HUES48 (cell line): ENCODE results near the gene KCNN3.
"Not testable (repeated sequence)": the region's sequence is repeated elsewhere in the genome, so short reads cannot be mapped to it uniquely, and the experiment has no call there.

ENCODE experiments used
- H3K27ac ChIP-seq: one replicate; pipeline ENCODE4 v1.7.0; 2013; ENCODE audit warnings: low read depth, low read length, inconsistent platforms
- H3K27me3 ChIP-seq: 2 replicates; pipeline ENCODE4 v1.6.1; 2013; ENCODE audit warnings: mild to moderate bottlenecking, low read length; ENCODE audit not compliant: control insufficient read depth, insufficient read depth
- H3K36me3 ChIP-seq: 2 replicates; pipeline ENCODE4 v1.6.1; 2013; ENCODE audit warnings: low read length; ENCODE audit not compliant: control insufficient read depth, insufficient read depth
- H3K4me1 ChIP-seq: 2 replicates; pipeline ENCODE4 v1.6.1; 2013; ENCODE audit warnings: mild to moderate bottlenecking, low read length; ENCODE audit not compliant: control insufficient read depth, insufficient read depth
- H3K4me3 ChIP-seq: 2 replicates; pipeline ENCODE4 v1.5.1; 2013; ENCODE audit warnings: mild to moderate bottlenecking, low read depth, low read length
- H3K9ac ChIP-seq: 2 replicates; pipeline ENCODE4 v1.6.1; 2013; ENCODE audit warnings: mild to moderate bottlenecking, low read depth, low read length, moderate library complexity
- H3K9me3 ChIP-seq: 2 replicates; pipeline ENCODE4 v1.6.1; 2013; ENCODE audit warnings: low read length; ENCODE audit not compliant: control insufficient read depth, insufficient read depth

The KCNN3 gene

DNA sequence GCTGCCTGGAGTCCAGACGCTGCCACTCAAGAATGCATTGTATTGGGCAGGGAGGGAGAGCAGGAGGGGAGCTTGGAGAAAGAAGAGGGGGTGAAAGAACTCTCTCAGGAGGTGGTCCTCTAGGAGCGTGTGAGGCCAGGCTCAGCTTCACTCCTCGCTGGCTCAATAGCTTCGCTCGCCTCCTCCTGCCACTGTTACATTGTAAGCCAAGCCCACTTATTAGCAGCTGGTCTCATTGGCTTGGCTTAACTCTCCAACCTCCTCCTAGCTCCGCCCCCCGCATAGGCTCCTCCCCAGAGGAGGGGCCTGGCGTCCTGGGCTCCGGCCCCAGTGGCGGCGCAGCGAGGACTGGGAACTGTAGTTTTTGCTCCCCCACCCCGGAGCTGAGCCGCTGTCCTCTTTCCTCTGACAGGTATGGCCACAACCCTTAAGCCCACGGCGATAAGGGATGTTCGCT, at the start of gene KCNN3:
Gene KCNN3 (minus strand): TSS at position 167 of the 457 bp plus-strand sequence. CDS start 317 bp downstream, outside the sequence.
- peak within 1 kb of the TSS; percentile 61 for H3K27ac ChIP-seq
- no peaks in the 10 kb centered on the region for H3K9me3 ChIP-seq
- H3K4me1 ChIP-seq: peaks cover 34% of the 10 kb centered on the region
- no peaks in the 10 kb centered on the region for H3K36me3 ChIP-seq
- H3K9ac ChIP-seq: no peak within 1 kb of the TSS
- peaks cover 35% of the 10 kb centered on the region for H3K27me3 ChIP-seq
- peak within 1 kb of the TSS; percentile 50 for H3K4me3 ChIP-seq

DNA sequence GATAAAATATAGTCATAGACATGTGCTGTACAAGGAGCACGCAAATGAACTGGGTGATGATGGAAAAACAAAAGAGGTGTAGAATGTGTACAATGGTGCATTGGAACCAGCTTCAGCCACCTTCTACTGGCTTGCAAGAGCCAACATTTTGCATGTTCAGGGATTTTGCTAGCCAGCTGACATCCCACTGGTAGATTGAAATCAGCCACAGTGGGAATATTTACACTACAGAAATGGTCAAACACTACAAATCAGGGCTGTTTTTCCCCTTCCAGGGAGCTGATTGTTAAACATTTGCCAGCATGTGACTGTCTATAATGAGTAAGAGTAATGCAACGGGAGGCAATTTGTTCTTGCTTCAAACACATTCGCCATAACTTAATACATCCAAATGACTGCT, 43.2 kb upstream of the KCNN3 start:
- Histone ChIP-seq H3K4me1 (no peaks in the 10 kb centered on the region), H3K27ac (no peak overlapping the region), H3K36me3 (no peaks in the 10 kb centered on the region), H3K27me3 (no peaks in the 10 kb centered on the region; the same call in 1 of the 2 replicates), H3K9ac (no peak overlapping the region), H3K9me3 (peaks cover under 1% of the 10 kb centered on the region; the same call in 1 of the 2 replicates), H3K4me3 (no peak overlapping the region)

DNA sequence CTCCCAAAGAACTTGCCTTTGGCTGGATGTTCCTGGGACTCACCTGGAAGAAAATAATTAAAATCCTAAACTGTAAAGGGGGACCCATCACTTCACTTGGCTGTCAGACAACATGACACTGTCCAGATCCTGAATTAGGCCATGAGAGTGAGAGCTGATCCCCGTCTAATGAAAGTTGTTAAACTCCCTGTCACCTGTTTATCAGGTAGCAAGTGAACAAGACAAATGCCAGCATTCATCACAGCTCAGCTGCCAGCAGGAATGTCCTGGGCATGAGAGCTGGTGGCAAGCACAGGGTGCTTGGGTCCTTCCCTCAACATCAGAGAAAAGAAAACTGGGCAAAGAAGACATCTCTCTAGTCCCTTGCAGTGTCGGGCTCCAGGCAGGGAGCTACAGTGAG, 42.7 kb upstream of the KCNN3 start:
- Histone ChIP-seq H3K36me3 (no peaks in the 10 kb centered on the region), H3K9ac (no peak overlapping the region), H3K4me3 (no peak overlapping the region), H3K4me1 (no peaks in the 10 kb centered on the region), H3K27ac (no peak overlapping the region), H3K9me3 (peaks cover 6% of the 10 kb centered on the region; the same call in 1 of the 2 replicates), H3K27me3 (no peaks in the 10 kb centered on the region; the same call in 1 of the 2 replicates)

DNA sequence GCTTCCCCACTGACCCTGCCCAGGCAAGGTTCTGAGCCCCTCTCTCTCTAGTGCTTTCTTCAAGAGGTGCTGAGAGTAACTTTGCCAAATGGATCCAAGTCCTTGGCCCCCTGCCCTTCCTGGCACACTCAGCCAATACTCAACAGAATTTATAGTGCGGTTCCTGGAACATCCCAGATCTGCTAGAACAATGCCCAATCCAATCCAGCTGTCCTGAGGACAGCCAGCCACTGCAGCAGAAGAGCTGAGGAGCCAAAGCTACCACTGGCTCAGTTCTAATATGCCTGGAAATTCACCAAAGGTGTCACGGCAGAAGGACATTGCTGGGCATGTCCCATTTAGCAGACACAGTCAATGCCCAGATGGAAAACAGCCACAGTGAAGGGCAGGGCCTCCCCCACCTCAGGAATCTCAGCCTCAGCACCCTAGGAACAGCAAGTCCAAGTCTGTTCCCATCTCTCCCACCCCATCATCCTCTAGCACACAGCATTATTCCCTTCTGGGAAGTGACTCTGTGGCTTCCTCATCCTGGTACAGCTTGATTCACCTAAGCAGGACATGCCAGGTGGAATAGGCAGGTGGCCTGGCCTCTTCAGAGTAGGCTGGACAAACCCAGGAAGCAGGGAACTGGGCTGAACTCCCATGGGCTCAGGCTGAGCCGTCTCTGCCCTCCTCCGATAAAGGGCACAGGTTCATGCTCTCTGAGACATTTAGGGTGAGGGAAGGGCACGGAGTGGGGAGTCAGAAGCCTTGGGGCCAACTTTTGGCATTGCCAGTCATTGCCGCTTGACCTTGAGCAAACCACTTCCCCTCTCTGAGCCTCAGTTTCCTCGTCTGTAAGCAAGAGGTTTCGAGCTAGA, 41.8 kb upstream of the KCNN3 start:
- Histone ChIP-seq H3K4me1 (no peaks in the 10 kb centered on the region), H3K27me3 (no peaks in the 10 kb centered on the region; the same call in 1 of the 2 replicates), H3K4me3 (no peak overlapping the region), H3K9ac (no peak overlapping the region), H3K27ac (no peak overlapping the region), H3K9me3 (peaks cover 6% of the 10 kb centered on the region; the same call in 1 of the 2 replicates), H3K36me3 (no peaks in the 10 kb centered on the region)

DNA sequence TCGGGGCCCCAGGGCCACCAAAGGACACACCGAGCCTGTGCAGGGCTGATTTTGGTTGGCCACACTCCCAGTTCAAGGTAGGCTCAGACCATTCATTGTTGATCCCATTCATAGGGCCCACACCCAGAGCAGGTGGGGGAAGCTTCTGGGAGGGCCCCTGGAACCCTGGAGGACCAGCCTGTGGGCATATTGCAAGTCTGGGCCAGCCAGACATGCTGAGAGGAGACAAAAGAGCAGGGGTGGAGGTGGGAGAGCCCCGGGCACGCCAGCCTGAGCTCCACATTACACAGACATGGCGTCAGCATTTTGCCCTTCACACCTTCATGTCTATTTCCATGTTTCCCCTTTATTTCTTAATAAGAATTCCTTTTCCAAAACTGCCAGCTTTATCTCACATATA, 40.8 kb upstream of the KCNN3 start:
- no peaks in the 10 kb centered on the region for H3K36me3 ChIP-seq
- H3K27me3 ChIP-seq: no peaks in the 10 kb centered on the region; the same call in 1 of the 2 replicates
- H3K4me3 ChIP-seq: no peak overlapping the region
- H3K9me3 ChIP-seq: peaks cover 6% of the 10 kb centered on the region; the same call in 1 of the 2 replicates
- H3K4me1 ChIP-seq: no peaks in the 10 kb centered on the region
- no peak overlapping the region for H3K27ac ChIP-seq
- no peak overlapping the region for H3K9ac ChIP-seq

DNA sequence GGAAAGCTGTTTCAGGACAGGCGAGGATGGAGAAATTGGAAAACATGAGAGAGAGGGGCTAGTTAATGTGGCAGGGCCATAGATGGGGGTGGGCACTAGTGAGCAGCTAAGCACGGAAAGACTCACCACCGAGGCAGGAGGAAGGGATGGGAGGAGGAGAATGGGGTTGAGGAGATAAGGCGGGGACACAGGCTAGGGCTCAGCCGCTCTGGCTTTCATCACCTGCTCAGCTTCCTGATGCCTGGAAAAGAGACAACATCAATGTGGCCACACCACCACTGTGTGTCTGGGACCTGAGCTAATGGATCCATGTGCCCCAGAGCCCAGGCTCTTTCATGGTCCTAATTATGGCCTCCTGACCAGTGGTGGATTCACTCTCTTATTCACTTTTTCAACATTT, 38.9 kb upstream of the KCNN3 start:
- Histone ChIP-seq H3K27ac (no peak overlapping the region), H3K27me3 (no peaks in the 10 kb centered on the region; the same call in 1 of the 2 replicates), H3K4me1 (no peaks in the 10 kb centered on the region), H3K9ac (no peak overlapping the region), H3K9me3 (peaks cover 6% of the 10 kb centered on the region; the same call in 1 of the 2 replicates), H3K4me3 (no peak overlapping the region), H3K36me3 (no peaks in the 10 kb centered on the region)

DNA sequence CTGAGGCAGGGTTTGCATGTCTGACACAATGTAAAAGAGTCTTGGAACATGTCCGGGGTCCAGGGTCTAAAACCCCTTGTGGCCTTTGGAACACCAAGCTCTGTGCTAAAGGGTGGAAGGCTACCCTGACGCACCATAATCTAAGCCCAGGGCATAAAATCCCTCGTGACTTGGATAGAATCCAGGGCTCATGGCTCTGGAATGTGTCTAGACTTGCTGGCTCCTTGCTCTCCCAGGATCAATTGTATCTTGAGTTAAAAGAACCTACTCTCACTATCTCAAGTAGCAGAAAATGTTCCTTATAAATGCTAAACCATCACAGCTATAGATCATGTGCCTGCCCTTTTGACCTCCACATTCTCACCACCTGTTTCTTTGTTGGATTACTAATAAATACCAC, 38.0 kb upstream of the KCNN3 start:
- H3K4me1 ChIP-seq, H3K27me3 ChIP-seq, H3K36me3 ChIP-seq, H3K9ac ChIP-seq, H3K4me3 ChIP-seq, H3K9me3 ChIP-seq, H3K27ac ChIP-seq: not testable (repeated sequence)

DNA sequence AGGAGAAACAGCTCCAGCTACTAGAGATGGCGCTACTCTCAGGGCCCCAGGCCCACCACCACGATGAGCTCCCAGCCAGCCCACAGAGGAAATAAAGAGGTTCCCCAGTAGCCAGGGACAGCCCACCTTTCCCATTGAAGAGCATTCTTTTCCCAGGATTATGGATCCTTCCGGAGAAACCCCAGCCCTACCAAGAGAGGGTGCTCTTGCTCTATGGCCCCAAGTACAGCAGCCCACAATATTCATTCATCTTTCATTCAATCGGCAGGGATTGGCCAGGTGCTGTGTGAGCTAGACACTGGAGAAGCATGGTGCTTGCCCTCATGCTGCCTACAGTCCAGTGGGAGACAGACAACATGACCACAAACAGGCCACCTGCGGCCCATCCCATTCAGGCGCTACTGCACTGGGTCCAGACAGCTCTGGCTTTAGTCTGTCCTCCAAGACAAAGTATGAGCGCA, 36.6 kb upstream of the KCNN3 start:
- no peak overlapping the region for H3K9ac ChIP-seq
- H3K27me3 ChIP-seq: no peaks in the 10 kb centered on the region

DNA sequence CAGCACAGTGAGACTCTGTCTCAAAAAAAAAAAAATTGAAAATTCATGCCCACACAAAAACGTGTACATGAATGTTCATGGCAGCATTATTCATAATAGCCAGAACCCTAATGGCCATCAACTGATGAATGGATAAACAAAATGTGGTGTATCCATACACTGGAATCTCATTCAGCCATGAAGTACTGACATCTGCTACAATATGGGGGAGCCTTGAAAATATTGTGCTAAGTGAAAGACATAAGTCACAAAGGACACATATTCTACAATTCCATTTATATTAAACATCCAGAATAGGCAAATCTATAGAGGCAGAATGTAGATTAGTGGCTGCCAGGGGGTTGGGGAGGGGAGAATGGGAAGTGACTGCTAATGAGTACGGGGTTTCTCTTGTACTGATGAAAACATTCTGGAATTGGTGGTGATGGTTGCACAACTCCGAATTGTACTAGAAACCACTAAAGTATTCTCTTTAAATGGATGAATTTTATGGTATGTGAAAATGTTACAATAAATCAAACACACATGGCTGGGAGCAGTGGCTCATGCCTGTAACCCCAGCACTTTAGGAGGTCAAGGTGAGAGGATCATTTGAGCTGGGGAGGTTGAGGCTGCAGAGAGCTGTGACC, 33.0 kb upstream of the KCNN3 start:
- no peaks in the 10 kb centered on the region for H3K36me3 ChIP-seq
- H3K9ac ChIP-seq: no peak overlapping the region
- H3K27me3 ChIP-seq: no peaks in the 10 kb centered on the region
- H3K9me3 ChIP-seq: peaks cover 3% of the 10 kb centered on the region; the same call in 1 of the 2 replicates
- no peak overlapping the region for H3K4me3 ChIP-seq
- no peaks in the 10 kb centered on the region for H3K4me1 ChIP-seq
- no peak overlapping the region for H3K27ac ChIP-seq

More for the DNA sequence above, 36.6 kb upstream of the KCNN3 start:
- peaks cover 6% of the 10 kb centered on the region; the same call in 1 of the 2 replicates for H3K9me3 ChIP-seq
- no peak overlapping the region for H3K4me3 ChIP-seq
- no peak overlapping the region for H3K27ac ChIP-seq
- H3K4me1 ChIP-seq: no peaks in the 10 kb centered on the region
- no peaks in the 10 kb centered on the region for H3K36me3 ChIP-seq

DNA sequence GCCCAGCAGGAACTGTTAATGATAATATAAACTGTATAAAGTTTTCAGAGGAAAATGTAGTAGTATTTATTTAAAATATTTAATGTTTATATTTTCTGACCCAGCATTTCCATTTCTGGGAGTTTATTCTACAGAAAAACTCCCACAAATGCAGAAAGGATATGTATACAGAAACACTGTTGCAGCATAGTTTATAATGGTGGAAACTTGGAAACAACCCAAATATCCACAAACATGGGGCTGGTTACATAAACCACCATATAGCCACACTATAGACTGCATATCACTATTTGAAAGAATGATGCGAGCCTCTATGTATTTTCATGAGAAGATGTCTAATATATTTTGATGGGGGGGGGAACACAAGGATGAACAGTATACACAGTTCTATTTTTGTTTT, 31.5 kb upstream of the KCNN3 start:
- H3K4me3 ChIP-seq: no peak overlapping the region
- no peaks in the 10 kb centered on the region for H3K36me3 ChIP-seq
- no peaks in the 10 kb centered on the region for H3K4me1 ChIP-seq
- no peaks in the 10 kb centered on the region for H3K27me3 ChIP-seq
- no peak overlapping the region for H3K27ac ChIP-seq
- H3K9ac ChIP-seq: no peak overlapping the region
- no peaks in the 10 kb centered on the region for H3K9me3 ChIP-seq

DNA sequence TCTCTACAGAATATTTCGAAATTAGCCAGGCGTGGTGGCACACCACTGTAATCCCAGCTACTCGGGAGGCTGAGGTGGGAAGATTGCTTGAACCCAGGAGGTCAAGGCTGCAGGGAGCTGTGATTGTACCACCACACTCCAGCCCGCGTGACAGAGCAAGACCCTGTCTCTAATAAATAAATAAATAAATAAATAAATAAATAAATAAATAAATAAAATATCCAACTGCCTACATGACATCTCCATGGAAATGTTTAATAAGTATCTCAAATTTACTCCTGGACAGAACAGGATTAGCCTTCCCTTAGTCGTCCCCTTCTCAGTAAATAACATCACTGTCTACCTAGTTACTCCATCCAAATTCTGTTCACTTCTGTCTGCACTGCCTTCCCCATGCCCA, 29.0 kb upstream of the KCNN3 start:
- no peak overlapping the region for H3K9ac ChIP-seq
- H3K36me3 ChIP-seq: no peaks in the 10 kb centered on the region
- H3K4me1 ChIP-seq: no peaks in the 10 kb centered on the region
- H3K4me3 ChIP-seq: no peak overlapping the region
- no peaks in the 10 kb centered on the region for H3K27me3 ChIP-seq
- H3K9me3 ChIP-seq: no peaks in the 10 kb centered on the region
- H3K27ac ChIP-seq: no peak overlapping the region
